Fibroblast of mammary gland (primary cell): ENCODE data around the gene ZNF24.

Source experiments
- DNase-seq: peaks from one replicate; pipeline ENCODE4 v3.0.0-alpha.2; 2010; ENCODE audit warnings: low read depth
- H3K4me3 ChIP-seq: 2 replicates; pipeline ENCODE4 v1.5.1; 2011; ENCODE audit warnings: low read depth, mild to moderate bottlenecking, low read length, moderate library complexity; ENCODE audit not compliant: control insufficient read depth
- TF ChIP-seq, protein P1 (sequence below): conservative IDR thresholded peaks from 2 replicates; pipeline ENCODE4 v1.5.1; 2011; ENCODE audit warnings: low read depth, low read length, inconsistent platforms; ENCODE audit not compliant: control insufficient read depth, insufficient read depth

The ZNF24 gene

DNA sequence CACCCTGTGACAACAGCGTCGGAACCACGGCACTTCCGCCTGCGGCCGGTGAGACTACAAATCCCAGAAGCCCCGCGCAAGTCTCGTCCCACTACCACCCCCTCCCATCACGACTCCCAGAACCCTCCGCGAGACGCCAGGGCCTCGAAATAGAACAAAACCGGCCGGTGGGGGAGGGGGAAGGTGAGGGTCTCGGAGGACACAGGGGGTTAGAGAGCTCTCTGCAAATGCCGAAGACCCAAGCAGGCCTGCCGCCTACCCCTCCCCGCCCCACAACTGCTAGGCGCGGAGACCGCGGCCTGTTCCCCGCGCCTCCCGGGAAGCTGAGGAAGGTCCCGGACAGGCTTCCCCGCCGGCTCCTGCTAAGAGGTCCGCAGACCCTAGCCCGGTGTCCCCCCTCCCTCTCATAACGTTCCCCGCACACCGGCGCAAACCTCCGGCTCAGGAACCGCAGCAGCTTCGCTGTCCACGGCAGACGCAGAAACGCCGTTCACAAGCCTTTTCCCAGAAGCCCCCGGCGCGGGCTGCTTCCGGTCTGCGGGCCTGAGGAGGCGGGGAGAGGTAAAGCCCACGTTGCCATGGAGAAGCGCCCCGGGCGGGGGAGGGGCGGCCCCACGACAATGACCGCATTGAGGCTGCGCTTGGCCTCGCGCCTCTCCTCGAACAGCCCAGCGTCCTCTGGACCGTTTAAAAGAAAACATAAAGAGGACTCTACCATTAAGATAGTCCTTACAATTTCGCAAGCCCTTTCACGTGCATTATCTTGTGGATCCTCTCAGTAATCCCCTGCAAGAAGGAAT, at the start of gene ZNF24:
TSS of gene ZNF24 (minus strand) at position 485 of the 800 bp plus-strand sequence. CDS start 3,770 bp downstream, outside the sequence.
- peak within 1 kb of the TSS; percentile 77 for H3K4me3 ChIP-seq
- TF ChIP-seq, protein P1, sequence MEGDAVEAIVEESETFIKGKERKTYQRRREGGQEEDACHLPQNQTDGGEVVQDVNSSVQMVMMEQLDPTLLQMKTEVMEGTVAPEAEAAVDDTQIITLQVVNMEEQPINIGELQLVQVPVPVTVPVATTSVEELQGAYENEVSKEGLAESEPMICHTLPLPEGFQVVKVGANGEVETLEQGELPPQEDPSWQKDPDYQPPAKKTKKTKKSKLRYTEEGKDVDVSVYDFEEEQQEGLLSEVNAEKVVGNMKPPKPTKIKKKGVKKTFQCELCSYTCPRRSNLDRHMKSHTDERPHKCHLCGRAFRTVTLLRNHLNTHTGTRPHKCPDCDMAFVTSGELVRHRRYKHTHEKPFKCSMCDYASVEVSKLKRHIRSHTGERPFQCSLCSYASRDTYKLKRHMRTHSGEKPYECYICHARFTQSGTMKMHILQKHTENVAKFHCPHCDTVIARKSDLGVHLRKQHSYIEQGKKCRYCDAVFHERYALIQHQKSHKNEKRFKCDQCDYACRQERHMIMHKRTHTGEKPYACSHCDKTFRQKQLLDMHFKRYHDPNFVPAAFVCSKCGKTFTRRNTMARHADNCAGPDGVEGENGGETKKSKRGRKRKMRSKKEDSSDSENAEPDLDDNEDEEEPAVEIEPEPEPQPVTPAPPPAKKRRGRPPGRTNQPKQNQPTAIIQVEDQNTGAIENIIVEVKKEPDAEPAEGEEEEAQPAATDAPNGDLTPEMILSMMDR: no peak
- DNase-seq: peak; percentile 85

DNA sequence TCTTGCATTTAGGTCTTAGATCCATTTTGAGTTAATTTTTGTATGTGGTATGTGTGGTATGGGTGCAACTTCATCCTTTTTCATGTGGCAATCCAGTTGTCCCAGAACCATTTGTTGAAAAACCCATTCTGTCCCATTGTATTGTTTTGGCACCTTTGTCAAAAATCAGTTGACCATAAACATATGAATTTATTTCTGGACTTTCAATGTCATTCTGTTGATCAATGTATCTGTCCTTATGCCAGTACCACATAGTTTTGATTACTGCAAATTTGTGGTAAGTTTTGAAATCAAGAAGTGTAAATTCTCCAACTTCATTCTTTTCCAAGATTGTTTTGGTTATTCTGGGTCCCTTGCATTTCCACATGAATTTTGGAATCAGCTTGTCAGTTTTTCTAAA, 49.5 kb upstream of the ZNF24 start:
- DNase-seq: no peak
- TF ChIP-seq, protein P1: no peak
- no peak overlapping the region for H3K4me3 ChIP-seq

DNA sequence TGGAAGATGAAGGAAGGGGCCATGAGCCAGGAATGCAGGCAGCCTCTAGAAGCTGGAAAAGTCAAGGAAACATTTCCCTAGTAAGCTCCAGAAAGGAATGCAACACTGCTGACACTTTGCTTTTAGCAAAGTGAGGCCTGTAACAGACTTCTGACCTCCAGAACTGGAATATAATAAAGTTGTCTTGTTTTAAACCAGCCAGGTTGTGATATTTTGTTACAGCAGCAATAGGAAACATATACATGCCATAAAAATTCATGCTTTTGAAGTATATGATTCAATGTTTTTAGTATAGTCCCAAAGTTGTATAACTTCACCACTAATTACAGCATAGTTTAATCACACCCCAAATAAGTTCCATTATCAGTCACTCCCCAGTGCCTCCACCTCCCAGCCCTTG, 48.2 kb upstream of the ZNF24 start:
- no peak overlapping the region for H3K4me3 ChIP-seq
- TF ChIP-seq, protein P1: no peak
- DNase-seq: no peak

DNA sequence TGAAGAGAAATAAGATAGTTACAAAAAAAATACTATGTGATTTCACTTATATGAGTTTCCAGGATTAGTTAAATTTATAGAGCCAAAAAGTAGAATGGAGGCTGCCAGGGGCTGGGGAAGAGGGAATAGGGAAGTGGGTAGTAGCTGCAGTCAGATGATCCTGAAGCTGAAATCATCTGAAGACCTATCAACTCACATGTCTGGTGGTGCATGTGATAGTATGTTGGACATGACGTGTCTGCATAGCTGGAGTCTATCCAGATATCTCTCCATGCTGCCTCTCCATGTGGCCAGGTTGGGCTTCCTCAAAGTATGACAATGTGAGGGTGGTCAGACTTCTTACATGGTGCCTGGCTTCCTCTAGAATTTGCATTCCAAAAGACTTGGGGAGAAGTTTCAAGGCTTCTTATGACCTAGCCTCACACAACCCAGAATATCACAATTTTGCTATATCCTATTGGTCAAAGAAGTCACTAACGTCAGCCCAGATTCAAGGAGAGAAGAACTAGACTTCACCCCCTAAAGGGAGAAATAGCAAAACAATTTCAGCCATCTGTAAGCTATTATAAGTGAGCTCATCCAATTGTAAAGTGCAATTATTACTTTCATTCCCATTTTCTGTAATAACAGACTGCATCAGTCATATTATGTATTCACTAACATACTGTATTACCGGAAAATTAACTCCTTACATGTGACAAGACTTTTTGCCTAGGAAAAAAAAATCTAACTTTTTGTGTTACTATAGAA, 46.9 kb upstream of the ZNF24 start:
- no peak overlapping the region for H3K4me3 ChIP-seq
- TF ChIP-seq, protein P1: no peak

DNA sequence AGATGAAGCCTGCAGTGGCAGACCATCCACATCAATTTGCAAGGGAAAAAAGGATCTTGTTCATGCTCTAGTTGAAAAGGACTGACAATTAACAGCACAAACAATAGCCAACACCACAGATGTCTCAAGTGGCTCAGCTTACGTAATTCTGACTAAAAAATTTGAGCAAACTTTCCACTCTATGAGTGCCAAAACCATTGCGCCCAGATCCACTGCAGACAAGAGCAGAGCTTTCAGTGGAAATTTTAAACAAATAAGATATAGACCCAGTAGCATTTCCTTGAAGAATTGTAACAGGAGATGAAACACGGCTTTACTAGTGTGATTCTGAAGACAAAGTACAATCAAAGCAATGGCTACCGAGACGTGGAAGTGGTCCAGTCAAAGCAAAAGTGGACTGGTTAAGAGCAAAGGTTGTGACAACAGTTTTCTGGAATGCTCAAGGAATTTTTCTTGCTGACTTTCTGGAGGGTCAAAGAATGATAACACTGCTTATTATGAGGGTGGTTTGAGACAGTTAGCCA, 44.9 kb upstream of the ZNF24 start:
- peak; percentile 65 for DNase-seq
- TF ChIP-seq, protein P1: no peak
- no peak overlapping the region for H3K4me3 ChIP-seq

More for the DNA sequence above, 46.9 kb upstream of the ZNF24 start:
- DNase-seq: peak; percentile 29

DNA sequence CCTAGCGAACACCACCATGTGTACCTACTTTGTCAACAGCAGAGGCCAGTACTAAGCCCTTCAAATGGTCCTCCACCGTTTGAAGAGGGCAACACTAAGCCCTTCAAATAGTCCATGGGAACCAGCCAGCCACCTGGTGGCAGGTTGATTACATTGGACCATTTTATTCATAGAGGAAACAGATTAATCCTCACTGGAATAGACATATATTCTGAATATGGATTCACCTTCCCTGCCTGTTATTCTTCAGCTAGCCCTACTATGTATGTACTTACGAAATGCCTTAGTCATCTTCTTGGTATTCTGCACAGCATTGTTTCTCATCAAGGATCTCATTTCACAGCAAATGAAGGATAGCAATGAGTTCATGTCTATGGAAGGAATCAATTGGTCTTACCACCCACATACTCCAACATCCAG, 42.9 kb upstream of the ZNF24 start:
- TF ChIP-seq, protein P1: peak; percentile 34
- H3K4me3 ChIP-seq: no peak overlapping the region
- peak; percentile 56 for DNase-seq
